Natural killer cell (primary cell): ENCODE data around the gene CHKA. TPM values are rescaled to one million over a fixed set of nuclear protein-coding genes. Genes with fewer than 3 reads are reported as not detected.

Experiments
- ATAC-seq, 3 donors: fragments of 150-1000 bp in 2 of 3; fragments of 200-7000 bp in 1 of 3; cut with Tn5 transposase; 1 replicate in 1 of 3; 2 replicates in 2 of 3; pipeline ENCODE4 v1.10.0; 2021; ENCODE audit warnings: mild to moderate bottlenecking in 2 of 3, moderate library complexity in 2 of 3
- DNase-seq, 2 donors: peaks; one replicate each; pipeline versions ENCODE4 v3.0.0 to v3.0.0-alpha.2; 2013 to 2021; ENCODE audit warnings: mixed read lengths in 1 of 2
- H3K27ac ChIP-seq: one replicate; pipeline ENCODE4 v1.5.1; 2013; ENCODE audit warnings: mild to moderate bottlenecking, low read length
- H3K27me3 ChIP-seq: one replicate; pipeline ENCODE4 v1.6.1; 2013; ENCODE audit warnings: low read length; ENCODE audit not compliant: control insufficient read depth, insufficient read depth
- H3K36me3 ChIP-seq: one replicate; pipeline ENCODE4 v1.6.1; 2013; ENCODE audit warnings: low read length; ENCODE audit not compliant: control insufficient read depth, insufficient read depth
- H3K4me1 ChIP-seq: one replicate; pipeline ENCODE4 v1.6.1; 2013; ENCODE audit warnings: low read length; ENCODE audit not compliant: control insufficient read depth, insufficient read depth
- H3K4me3 ChIP-seq: one replicate; pipeline ENCODE4 v1.5.1; 2013; ENCODE audit warnings: low read length
- H3K9me3 ChIP-seq: one replicate; pipeline ENCODE4 v1.6.1; 2013; ENCODE audit warnings: low read length; ENCODE audit not compliant: control insufficient read depth, insufficient read depth
- H3K27ac Mint-ChIP-seq, 2 donors: one replicate each; pipeline ENCODE4 v1.8.0; 2022; ENCODE audit warnings: mild to moderate bottlenecking in 2 of 2, mixed read lengths in 2 of 2, moderate library complexity in 1 of 2
- H3K27me3 Mint-ChIP-seq, 2 donors: one replicate each; pipeline ENCODE4 v1.8.0; 2022; ENCODE audit warnings: low read depth in 2 of 2, mixed read lengths in 2 of 2
- H3K36me3 Mint-ChIP-seq: one replicate; pipeline ENCODE4 v1.8.0; 2022; ENCODE audit warnings: mixed read lengths
- H3K4me1 Mint-ChIP-seq, 2 donors: one replicate each; pipeline ENCODE4 v1.8.0; 2022; ENCODE audit warnings: mixed read lengths in 2 of 2
- H3K4me3 Mint-ChIP-seq: one replicate; pipeline ENCODE4 v1.8.0; 2022; ENCODE audit warnings: mild to moderate bottlenecking, moderate library complexity, mixed read lengths
- H3K9me3 Mint-ChIP-seq, 2 donors: one replicate each; pipeline ENCODE4 v1.8.0; 2022; ENCODE audit warnings: mixed read lengths in 2 of 2
- CTCF ChIP-seq: fragments of 200-600 bp; IDR thresholded peaks from one replicate; pipeline ENCODE4 v1.8.0; 2022; ENCODE audit warnings: antibody characterized with exemption
- WGBS: methylation state at CpG from one replicate; pipeline ENCODE4 v1.1.7; 2013; ENCODE audit warnings: missing lambda C conversion rate; ENCODE audit not compliant: insufficient coverage; 5-methylcytosine and 5-hydroxymethylcytosine counted together
- intact Hi-C: fragments of 100-400 bp; cut with micrococcal nuclease; formaldehyde crosslinking; loops from one replicate; pipeline ENCODE4 v1.14.2; 2022
- total RNA-seq, 4 donors: library from RNA; stranded (reverse); fragments of 120-200 nt in 1 of 4; gene quantifications; one replicate each; pipeline versions ENCODE4 v1.2.3 to v1.2.4, GENCODE V29; 2013 to 2022

The CHKA gene
- total RNA-seq, 3 donors from 2014 or later (not counting 1 experiment from before 2014, with no cell fraction given), result 15.8 to 24.6 (median 24.4) TPM

- H3K4me1 ChIP-seq, result peaks cover 9% of the 10 kb centered on the region
- DNase-seq (no peak), ATAC-seq (no peak)
- H3K36me3 ChIP-seq, result no peaks in the 10 kb centered on the region
- H3K4me3 Mint-ChIP-seq, result no peak overlapping the region
- WGBS, result 98% methylated on average over 6 of the region's 7 CpGs
- H3K9me3 ChIP-seq, result no peaks in the 10 kb centered on the region
- H3K9me3 Mint-ChIP-seq, result no peaks in the 10 kb centered on the region
- intact Hi-C loops, result no loop called here
- TF ChIP-seq CTCF, result no peak
- no peak overlapping the region for H3K27ac Mint-ChIP-seq
- no peak overlapping the region for H3K27ac ChIP-seq
- H3K27me3 Mint-ChIP-seq, result no peaks in the 10 kb centered on the region
- no peaks in the 10 kb centered on the region for H3K36me3 Mint-ChIP-seq
- no peaks in the 10 kb centered on the region for H3K27me3 ChIP-seq
- H3K4me3 ChIP-seq, result no peak overlapping the region
- H3K4me1 Mint-ChIP-seq, result peaks cover 0 to 13% of the 10 kb centered on the region in 2 donors
Observed at GRCh38 chr11:68148879-68149278, 27.7 kb upstream of the CHKA start.

DNA sequence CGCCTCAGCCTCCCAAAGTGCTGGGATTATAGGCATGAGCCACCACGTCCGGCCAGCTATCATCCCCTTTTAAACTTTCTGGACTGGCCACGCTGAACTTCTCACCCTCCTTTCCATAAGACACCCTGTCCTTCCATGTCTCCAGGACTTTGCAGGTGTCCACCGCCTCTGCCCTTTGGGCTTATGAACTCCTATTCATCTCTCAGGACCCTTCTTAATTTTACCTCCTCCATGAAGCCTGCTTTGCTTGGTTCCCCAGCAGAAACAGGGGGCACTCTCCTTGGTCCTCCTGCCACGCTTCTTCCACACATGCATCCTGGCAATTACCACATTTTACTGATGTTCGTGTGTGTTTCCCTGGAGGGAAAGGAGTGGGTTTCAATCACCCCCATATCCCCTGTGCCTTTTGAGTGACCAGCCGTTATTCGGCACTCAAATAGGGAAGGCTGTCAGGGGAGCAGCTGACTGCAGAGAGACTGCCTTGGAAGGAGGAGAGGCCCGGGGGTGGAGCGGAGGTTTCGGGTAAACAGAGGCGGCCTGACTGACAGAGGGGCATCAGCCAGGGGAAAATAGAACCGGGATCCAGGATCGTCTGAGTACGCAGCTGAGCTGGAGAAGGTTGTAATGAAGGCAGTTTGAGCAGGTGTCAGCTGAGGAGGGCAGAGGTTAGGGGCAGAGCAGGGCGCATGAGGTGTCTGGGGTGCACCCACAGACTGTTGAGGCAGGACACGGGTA, 27.1 kb upstream of the CHKA start:
- H3K36me3 ChIP-seq, result no peaks in the 10 kb centered on the region
- DNase-seq (no peak), ATAC-seq (no peak)
- 93% methylated on average over 17 of the region's 18 CpGs for WGBS
- H3K4me3 ChIP-seq, result no peak overlapping the region
- intact Hi-C loops, result no loop called here
- H3K27me3 ChIP-seq, result no peaks in the 10 kb centered on the region
- no peaks in the 10 kb centered on the region for H3K9me3 ChIP-seq
- Mint-ChIP-seq H3K27me3 (no peaks in the 10 kb centered on the region), H3K4me3 (no peak overlapping the region), H3K27ac (no peak overlapping the region), H3K36me3 (no peaks in the 10 kb centered on the region), H3K4me1 (peaks cover 0 to 13% of the 10 kb centered on the region in 2 donors), H3K9me3 (no peaks in the 10 kb centered on the region)
- peaks cover 15% of the 10 kb centered on the region for H3K4me1 ChIP-seq
- TF ChIP-seq CTCF, result no peak
- H3K27ac ChIP-seq, result no peak overlapping the region

DNA sequence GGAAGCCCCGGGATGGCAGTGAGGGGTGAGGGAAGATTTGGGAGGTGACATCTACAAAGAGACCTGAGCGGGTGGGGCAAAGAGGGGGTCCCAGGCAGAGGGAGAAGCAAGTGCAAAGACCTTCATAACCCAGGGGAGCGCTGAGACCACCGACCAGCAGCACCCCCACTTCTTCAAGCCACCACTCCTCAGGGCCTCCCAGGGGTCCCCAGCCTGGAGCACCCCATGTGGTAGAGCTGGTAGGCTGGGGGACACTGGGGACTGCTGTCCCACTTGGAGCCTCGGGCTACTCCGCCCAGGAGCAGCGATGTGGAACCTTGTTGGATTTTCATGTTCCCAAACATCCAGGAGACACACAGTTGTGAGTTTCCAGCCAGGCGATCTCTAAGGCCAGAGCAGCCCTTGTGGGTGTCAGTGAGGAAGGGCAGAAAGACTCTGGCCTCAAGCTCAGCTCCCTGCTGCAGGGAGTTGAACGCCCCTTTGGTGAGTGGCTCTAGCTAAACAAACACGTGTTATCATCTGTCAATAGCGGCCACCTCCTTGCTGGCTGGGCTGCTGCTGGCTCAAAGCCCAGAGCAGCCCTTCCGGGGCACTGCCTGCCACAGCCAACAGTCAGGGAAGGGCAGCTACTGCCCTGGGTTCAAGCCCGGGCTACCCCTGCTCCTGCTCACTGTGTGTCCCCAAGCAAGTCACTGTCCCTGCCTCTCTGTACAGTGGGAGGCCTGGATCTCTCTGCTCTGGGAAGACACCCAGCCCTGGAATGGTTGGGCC, 25.7 kb upstream of the CHKA start:
- no peak for ATAC-seq
- no peak for TF ChIP-seq CTCF
- Mint-ChIP-seq H3K4me3 (no peak overlapping the region), H3K9me3 (no peaks in the 10 kb centered on the region), H3K4me1 (peaks cover 0 to 14% of the 10 kb centered on the region in 2 donors), H3K27ac (peak overlapping the region in 1 of 2 donors; percentile 31), H3K36me3 (no peaks in the 10 kb centered on the region), H3K27me3 (no peaks in the 10 kb centered on the region)
- DNase-seq, result no peak
- no peak overlapping the region for H3K4me3 ChIP-seq
- no peaks in the 10 kb centered on the region for H3K9me3 ChIP-seq
- intact Hi-C loops, result no loop called here
- H3K36me3 ChIP-seq, result no peaks in the 10 kb centered on the region
- H3K27me3 ChIP-seq, result no peaks in the 10 kb centered on the region
- peaks cover 26% of the 10 kb centered on the region for H3K4me1 ChIP-seq
- 67% methylated on average over 13 of the region's 13 CpGs for WGBS
- H3K27ac ChIP-seq, result no peak overlapping the region
